NCI-H2196 (cell line): ENCODE measurements around the gene CD200.
A peak's percentile ranks its signal among the peaks of the same experiment; 100 is the strongest.

Source experiments
- DNase-seq: peaks from one replicate; lab custom pipeline; 2025; ENCODE audit not compliant: unreplicated experiment; lab: John Stamatoyannopoulos, UW

Gene CD200

DNA sequence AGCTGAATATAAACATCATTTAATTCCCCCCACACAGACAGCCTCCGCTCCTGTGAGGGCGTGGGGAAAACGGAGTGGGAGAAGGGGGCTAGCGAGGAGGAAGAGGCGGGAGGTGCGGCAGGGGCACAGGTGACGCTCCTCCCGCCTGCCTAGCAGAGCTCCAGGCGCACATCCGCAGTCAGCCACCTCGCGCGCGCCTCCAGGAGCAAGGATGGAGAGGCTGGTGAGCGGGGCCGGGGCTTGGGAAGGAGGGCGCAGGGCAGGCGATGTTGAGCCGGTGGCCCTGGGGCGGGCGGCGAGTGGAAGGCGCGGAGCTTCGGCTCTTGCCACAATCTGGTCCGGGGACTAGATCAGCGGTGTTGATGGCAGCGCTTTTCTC, at the start of gene CD200:
TSS of gene CD200 (plus strand) at position 155 of the 379 bp plus-strand sequence. CDS start at position 212, 57 bp downstream.
- no peak for DNase-seq

DNA sequence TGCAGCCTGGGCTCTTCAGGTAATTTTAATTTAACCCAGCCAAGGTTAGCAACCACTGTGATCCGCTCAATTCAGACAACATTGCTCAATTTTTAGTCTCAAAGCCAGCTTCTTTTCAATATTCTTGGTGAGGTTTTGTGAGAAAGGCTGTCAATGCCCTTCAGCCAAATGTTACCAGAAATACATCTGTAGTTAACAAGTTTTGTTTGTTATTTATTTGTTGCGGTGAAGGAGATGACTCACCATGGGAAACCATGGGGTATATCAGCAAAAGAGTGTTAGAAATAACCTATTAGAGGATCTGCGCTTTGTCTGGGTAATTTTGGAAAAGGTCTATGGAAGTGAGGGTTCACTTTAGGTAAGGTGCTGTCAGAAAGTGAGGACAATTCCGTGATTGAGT, 43.9 kb upstream of the CD200 start:
- no peak for DNase-seq

DNA sequence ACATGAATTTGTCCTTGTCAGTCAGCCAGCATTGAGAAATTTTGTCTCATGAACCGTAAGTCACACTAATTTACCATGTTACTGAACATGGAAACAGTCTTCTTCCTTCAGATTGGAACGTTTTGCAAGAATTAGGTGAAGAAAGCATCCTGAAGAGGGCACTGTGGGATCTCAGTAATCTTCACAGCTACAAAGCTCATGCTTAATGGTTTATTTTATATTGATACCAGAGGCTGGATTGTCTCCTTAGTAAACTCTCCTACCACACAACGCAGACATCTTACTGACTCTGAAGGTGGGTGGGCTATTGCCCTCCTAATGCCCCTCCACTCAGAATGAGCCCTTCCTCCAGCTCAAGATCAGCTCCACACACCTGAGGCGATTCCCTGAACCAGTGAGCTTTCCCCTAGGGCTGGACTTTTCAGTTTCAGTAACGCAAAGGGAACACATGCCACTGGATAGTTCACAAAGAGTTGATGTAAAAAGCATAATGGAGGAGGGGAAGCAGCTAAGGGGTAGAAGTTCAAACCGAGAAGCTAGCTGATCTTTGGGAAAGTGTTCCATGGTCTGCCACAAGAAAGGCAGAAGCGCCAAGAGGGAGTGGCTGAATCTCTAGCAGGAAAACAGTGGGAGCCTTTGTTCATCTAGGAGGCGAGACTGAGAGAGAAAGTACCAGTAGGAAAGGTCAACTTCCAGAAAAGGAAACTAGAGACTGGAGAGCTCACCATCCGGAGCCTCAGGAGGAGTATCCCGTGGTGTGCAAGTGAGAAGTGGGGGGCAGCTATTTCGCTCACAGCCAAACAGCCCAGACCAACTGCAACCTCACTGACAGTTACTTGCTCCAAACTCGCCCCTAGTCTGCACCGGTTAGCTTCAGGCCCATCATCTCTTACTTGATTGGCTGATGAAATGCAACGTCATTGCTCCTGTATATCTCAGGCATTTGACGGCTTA, 39.3 kb upstream of the CD200 start, which contains the start of gene SLC9C1:
TSS of gene SLC9C1 (minus strand) at position 849 of the 954 bp plus-strand sequence. CDS start 7,425 bp downstream, outside the sequence.
- DNase-seq = peak; percentile 71

GRCh38 chr3:112297714-112298113, 35.2 kb upstream of the CD200 start:
- DNase-seq = no peak

- no peak for DNase-seq
These were observed 34.2 kb upstream of the CD200 start for GRCh38 chr3:112298781-112299180.

- DNase-seq = no peak
These were observed 30.7 kb upstream of the CD200 start for GRCh38 chr3:112302150-112302830.

GRCh38 chr3:112302881-112303763, 29.8 kb upstream of the CD200 start:
- DNase-seq = no peak

DNA sequence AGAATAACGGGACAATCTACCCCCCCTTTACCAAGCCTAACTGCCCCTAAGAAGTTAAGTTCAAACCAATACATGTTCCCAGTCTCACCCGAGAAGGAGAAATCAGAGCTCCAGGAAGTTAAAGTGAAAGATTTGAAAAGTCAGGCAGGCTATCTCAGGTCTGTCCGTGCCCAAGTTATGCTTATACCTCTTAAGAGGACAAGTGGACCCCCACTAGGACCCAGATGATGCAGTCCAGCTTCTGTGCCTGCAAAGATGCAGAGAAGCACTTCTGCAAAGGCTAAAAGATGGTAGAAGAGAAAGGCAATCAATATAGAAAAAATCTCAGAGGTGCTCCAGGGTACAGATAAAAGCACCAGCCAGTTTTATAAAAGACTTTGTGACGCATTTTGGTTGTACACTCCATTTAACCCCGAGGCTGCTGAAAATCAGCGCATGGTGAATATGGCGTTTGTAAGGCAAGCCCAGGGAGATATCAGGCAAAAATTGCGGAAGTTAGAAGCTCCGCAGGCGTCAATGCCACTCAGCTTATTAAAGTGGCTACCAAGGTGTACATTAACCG, 29.1 kb upstream of the CD200 start:
- DNase-seq = no peak

- DNase-seq = no peak
These were observed 28.3 kb upstream of the CD200 start for GRCh38 chr3:112304611-112305010.

DNA sequence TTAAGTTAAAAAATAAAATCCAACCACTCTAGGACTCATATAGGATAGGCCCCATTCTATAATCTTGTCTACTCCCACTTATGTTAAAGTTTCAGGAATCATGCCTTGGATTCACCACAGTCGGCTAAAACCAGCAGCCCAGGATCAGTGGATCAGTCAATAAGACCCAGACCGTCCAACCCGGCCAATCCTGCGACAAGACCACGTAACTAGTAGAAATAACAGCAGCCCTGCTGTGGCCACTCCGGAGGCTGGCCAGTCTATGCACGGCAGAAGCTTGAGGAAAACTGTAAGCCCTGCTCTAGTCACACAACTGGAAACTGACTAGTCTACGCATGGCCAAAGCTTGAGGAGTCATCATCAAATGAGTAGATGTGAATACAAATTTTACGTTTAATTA, 26.1 kb upstream of the CD200 start:
- no peak for DNase-seq

DNA sequence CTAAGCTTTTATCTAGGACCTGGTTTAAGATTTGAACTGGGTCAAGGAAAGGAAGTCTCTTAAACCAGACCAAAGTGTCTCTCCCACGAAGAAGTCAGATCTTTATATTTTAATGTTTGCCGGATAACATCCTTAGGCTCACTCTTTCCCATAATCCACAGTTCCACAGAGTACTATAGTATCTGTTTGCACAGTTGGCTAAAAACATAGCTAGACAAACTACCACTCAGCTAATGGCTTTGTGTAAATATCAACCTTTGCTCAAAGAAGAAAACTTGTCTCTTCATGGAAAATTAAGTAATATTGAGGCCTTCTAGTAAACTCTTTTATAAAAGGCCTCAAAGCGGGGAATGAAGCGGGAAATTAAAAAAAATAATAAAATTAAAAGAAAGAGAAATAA, 25.4 kb upstream of the CD200 start:
- no peak for DNase-seq

DNA sequence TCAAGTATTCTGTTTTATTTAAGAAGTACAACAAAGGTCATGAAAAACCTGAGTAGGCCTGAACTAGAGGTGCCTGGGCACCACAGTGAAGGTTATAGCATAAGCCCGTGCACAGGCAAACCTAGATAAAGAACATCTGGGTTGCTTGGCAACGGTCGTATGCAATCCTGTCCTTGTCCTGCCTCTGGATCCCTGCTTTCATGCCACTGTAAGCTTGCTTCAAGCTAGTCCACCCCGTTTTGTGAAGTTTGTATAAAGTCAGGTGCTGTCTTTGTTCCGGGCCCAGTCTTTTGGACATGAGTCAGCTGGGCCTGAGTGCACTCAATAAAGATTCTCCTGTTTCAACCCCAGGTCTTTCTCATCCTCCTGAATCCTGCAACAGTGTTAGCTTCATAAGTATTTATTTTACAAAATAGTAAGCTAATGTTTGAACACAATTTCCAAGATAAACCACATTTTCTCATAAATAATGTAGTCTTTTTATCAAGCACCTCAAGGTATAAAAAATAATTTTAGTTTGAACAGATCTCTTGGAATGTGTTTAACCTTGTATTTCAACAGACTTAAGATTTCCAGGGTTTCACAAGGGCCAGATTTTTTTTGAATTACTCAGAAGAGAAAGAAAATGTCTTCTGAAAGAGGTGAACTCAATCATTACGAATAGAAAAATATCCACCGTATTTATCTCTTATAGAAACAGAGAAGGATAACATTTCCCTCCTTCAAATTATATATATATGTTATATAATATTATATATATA, 24.6 kb upstream of the CD200 start:
- DNase-seq = peak; percentile 58

GRCh38 chr3:112314649-112315048, 18.3 kb upstream of the CD200 start:
- DNase-seq = no peak

- no peak for DNase-seq
These were observed 17.2 kb upstream of the CD200 start for GRCh38 chr3:112315791-112316190.

DNA sequence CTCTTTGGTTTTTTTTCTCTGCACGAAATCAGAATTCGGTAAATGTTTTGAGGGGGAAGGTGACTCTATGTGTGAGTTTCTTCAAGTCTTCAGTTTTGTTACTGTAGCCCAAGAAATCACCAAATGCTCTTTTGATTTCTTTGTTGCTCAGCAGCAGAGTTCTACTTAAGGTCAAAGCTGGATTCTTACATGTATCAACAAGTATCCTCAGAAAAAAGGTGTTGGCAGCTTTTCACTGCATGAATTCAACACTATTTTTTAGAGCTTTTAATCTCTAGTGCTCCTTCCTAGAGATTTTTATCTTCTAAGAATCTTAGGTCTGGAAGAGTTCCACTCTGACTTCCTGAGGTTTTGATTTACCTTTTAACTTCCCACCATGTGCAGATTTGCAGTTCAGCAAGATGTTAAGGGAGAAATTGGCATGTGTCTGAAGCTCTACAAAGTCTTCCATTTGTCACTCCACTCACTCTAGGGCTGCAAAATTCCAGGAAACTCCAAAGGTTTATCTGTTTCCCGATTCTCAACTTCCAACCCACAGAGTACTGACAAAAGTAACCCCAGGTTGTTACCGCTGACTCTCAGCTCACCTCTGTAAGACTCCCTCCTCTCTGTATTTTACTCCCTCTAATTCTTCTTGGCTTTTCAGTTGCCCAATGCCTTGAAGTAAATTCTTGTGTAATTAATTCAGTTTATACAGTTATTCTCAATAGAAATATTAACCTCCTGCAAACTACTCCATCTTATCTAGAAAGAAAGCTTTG, 13.3 kb upstream of the CD200 start:
- DNase-seq = no peak

DNA sequence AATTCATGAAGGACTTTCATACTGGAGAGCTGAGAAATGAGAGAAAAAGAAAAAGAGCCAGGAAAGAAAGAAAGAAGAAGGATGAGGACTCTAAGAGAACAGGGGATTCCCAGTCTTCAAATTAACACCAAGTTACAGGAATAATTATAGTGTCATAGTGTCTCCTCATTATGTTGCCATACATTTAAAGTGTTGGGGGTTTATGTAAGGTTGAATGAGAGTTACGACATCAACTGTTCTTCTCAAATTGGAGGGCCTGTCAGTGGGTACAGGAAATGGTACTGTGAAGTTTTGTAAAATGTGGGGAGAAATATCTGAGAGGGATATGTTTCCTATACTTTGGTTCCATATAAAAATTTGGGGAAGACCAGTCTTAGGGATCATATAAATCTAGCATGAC, 12.3 kb upstream of the CD200 start:
- DNase-seq = no peak

GRCh38 chr3:112321867-112322652, 10.9 kb upstream of the CD200 start:
- DNase-seq = no peak

DNA sequence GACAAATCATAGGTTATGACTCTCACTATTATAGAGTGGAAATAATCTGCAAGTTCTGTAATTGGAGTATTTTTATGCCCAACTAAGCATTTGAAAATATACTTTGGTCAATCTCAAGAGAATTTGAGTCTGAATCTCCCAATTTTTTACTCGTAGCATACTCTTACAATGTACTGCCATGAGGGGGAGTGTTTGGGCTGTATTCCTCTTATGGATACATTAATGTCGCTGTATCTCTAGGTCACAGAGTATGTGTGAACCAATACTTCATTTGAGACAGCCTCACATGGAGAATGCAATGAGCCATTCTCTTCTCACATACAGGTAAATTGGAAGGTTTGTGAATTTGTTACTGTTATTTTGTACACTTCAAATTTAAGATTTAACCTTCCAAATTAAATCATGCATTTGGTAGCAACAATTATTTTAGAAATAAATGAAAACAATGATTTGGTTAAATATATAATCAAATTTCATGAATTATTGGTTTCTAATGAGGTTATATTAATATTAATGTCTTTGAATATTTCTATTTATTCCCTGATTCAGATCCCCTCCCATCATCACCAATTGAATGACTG, 5.5 kb upstream of the CD200 start:
- DNase-seq = no peak
